OCI-LY3 (cell line): ENCODE measurements around the gene BASP1.

Experiments used
- EZH2phosphoT487 ChIP-seq: fragments of 200-600 bp; shearing (Covaris generic); IDR thresholded peaks from 2 replicates; pipeline ENCODE4 v1.6.1; 2018; ENCODE audit warnings: antibody characterized with exemption, mixed run types, low read depth
- TF ChIP-seq, protein P1 (sequence below): fragments of 200-600, 300-600 bp; sonication (generic); IDR thresholded peaks from 2 replicates; pipeline ENCODE4 v1.5.1; 2014; ENCODE audit warnings: antibody characterized with exemption, low read length, low read depth

DNA sequence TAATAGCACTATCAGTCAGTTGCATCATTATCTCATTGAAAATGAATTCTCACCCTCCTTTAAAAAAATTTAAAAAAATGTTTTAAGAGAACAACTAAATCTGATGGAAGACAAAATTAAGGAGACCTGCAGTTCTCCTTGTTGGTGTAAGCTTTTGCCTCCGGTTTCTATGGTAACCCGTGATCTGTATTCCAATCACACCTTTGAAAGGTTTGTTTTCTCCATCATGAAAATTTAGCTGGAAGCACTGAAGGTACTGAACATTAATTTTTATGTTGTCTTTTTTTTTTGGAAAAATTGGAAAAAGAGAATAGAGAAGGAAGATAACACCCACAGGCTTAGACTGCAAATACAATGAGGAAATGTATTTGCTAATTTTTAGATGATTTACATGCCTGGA, 2.5 kb upstream of the BASP1 start:
- TF ChIP-seq, protein P1, sequence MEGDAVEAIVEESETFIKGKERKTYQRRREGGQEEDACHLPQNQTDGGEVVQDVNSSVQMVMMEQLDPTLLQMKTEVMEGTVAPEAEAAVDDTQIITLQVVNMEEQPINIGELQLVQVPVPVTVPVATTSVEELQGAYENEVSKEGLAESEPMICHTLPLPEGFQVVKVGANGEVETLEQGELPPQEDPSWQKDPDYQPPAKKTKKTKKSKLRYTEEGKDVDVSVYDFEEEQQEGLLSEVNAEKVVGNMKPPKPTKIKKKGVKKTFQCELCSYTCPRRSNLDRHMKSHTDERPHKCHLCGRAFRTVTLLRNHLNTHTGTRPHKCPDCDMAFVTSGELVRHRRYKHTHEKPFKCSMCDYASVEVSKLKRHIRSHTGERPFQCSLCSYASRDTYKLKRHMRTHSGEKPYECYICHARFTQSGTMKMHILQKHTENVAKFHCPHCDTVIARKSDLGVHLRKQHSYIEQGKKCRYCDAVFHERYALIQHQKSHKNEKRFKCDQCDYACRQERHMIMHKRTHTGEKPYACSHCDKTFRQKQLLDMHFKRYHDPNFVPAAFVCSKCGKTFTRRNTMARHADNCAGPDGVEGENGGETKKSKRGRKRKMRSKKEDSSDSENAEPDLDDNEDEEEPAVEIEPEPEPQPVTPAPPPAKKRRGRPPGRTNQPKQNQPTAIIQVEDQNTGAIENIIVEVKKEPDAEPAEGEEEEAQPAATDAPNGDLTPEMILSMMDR, result no peak
- no peak for TF ChIP-seq EZH2phosphoT487
